Muscle of leg (tissue), 11 donors: ENCODE results near the gene CELF2. TPM values are rescaled to one million over a fixed set of nuclear protein-coding genes. Genes with fewer than 3 reads are reported as not detected.
"Not testable (repeated sequence)": the region's sequence is repeated elsewhere in the genome, so short reads cannot be mapped to it uniquely, and the experiment has no call there.

Experiments
- DNase-seq: peaks from one replicate; pipeline ENCODE4 v3.0.0; 2013
- H3K27ac ChIP-seq: one replicate; pipeline ENCODE4 v1.5.1; 2013; ENCODE audit warnings: mild to moderate bottlenecking, low read length, control low read depth
- H3K27me3 ChIP-seq: one replicate; pipeline ENCODE4 v1.6.1; 2013; ENCODE audit warnings: low read length; ENCODE audit not compliant: control insufficient read depth, insufficient read depth
- H3K36me3 ChIP-seq: one replicate; pipeline ENCODE4 v1.6.1; 2013; ENCODE audit warnings: low read length; ENCODE audit not compliant: control insufficient read depth, insufficient read depth
- H3K4me1 ChIP-seq: one replicate; pipeline ENCODE4 v1.6.1; 2013; ENCODE audit warnings: low read length; ENCODE audit not compliant: control insufficient read depth, insufficient read depth
- H3K4me3 ChIP-seq: one replicate; pipeline ENCODE4 v1.5.1; 2013; ENCODE audit warnings: low read length, control low read depth
- H3K9me3 ChIP-seq: replicated peaks from 2 replicates; pipeline ENCODE4 v1.6.1; 2013; ENCODE audit warnings: low read depth, low read length; ENCODE audit not compliant: control insufficient read depth
- WGBS: methylation state at CpG from one replicate; pipeline ENCODE4 v1.1.5; 2013; ENCODE audit warnings: missing lambda C conversion rate; ENCODE audit not compliant: insufficient coverage; 5-methylcytosine and 5-hydroxymethylcytosine counted together
- polyA plus RNA-seq, 8 donors: library from polyadenylated mRNA; unstranded; fragments of 120-200 nt; gene quantifications; one replicate each; pipeline versions ENCODE4 v1.2.1 to v1.2.3, GENCODE V29; 2013; ENCODE audit warnings: inconsistent platforms in 1 of 8, low replicate concordance in 1 of 8; ENCODE audit not compliant: insufficient read length in 8 of 8, insufficient read depth in 1 of 8
- total RNA-seq: library from RNA; stranded (reverse); fragments of 120-200 nt; gene quantifications from one replicate; pipeline ENCODE4 v1.2.4, GENCODE V29; 2013

The CELF2 gene
- total and polyA plus RNA-seq, 9 donors = 37.2 to 80.8 (median 65.8) TPM

GRCh38 chr10:11364241-11364640, 346.6 kb downstream of the CELF2 start:
- H3K4me3 ChIP-seq = no peak overlapping the region
- no CpG with 5 or more reads among the region's 1 CpG for WGBS
- peaks cover 1% of the 10 kb centered on the region for H3K9me3 ChIP-seq
- DNase-seq = no peak
- H3K36me3 ChIP-seq = no peaks in the 10 kb centered on the region
- peaks cover 11% of the 10 kb centered on the region for H3K4me1 ChIP-seq
- no peaks in the 10 kb centered on the region for H3K27me3 ChIP-seq
- H3K27ac ChIP-seq = no peak overlapping the region

- DNase-seq, H3K27me3 ChIP-seq, H3K9me3 ChIP-seq, H3K4me3 ChIP-seq, H3K27ac ChIP-seq, H3K4me1 ChIP-seq, H3K36me3 ChIP-seq: not testable (repeated sequence)
- no CpG with 5 or more reads among the region's 4 CpGs for WGBS
These were observed 349.2 kb downstream of the CELF2 start for GRCh38 chr10:11366889-11367288.

- 87% methylated on average over 9 of the region's 9 CpGs for WGBS
- Histone ChIP-seq H3K27ac (no peak overlapping the region), H3K27me3 (no peaks in the 10 kb centered on the region), H3K4me1 (no peaks in the 10 kb centered on the region), H3K4me3 (no peak overlapping the region), H3K9me3 (no peaks in the 10 kb centered on the region), H3K36me3 (no peaks in the 10 kb centered on the region)
- no peak for DNase-seq
These were observed 349.8 kb downstream of the CELF2 start for GRCh38 chr10:11367505-11367904.

- WGBS = 74% methylated on average over 7 of the region's 11 CpGs
- H3K4me1 ChIP-seq = peaks cover under 1% of the 10 kb centered on the region
These were observed 356.1 kb downstream of the CELF2 start for GRCh38 chr10:11373717-11374171.

GRCh38 chr10:11377267-11377666, 359.6 kb downstream of the CELF2 start:
- no peak for DNase-seq
- Histone ChIP-seq H3K36me3 (no peaks in the 10 kb centered on the region), H3K27me3 (peaks cover 2% of the 10 kb centered on the region), H3K9me3 (no peaks in the 10 kb centered on the region), H3K4me1 (peaks cover 10% of the 10 kb centered on the region), H3K4me3 (no peak overlapping the region), H3K27ac (no peak overlapping the region)
- WGBS = 80% methylated on average over 3 of the region's 3 CpGs

More at GRCh38 chr10:11373717-11374171, 356.1 kb downstream of the CELF2 start:
- H3K36me3 ChIP-seq = no peaks in the 10 kb centered on the region
- H3K27me3 ChIP-seq = no peaks in the 10 kb centered on the region
- no peak overlapping the region for H3K4me3 ChIP-seq
- H3K9me3 ChIP-seq = no peaks in the 10 kb centered on the region
- DNase-seq = no peak
- H3K27ac ChIP-seq = no peak overlapping the region

- Histone ChIP-seq H3K4me3 (no peak overlapping the region), H3K27me3 (peaks cover 4% of the 10 kb centered on the region), H3K4me1 (peaks cover 10% of the 10 kb centered on the region), H3K27ac (no peak overlapping the region), H3K9me3 (no peaks in the 10 kb centered on the region), H3K36me3 (no peaks in the 10 kb centered on the region)
- peak; percentile 64 for DNase-seq
- 28% methylated on average over 3 of the region's 6 CpGs for WGBS
These were observed 361.2 kb downstream of the CELF2 start for GRCh38 chr10:11378835-11379234.

GRCh38 chr10:11379771-11380170, 362.1 kb downstream of the CELF2 start:
- Histone ChIP-seq H3K4me3 (no peak overlapping the region), H3K9me3 (no peaks in the 10 kb centered on the region), H3K27me3 (peaks cover 4% of the 10 kb centered on the region), H3K4me1 (peaks cover 10% of the 10 kb centered on the region), H3K36me3 (no peaks in the 10 kb centered on the region), H3K27ac (no peak overlapping the region)
- WGBS = 73% methylated on average over 17 of the region's 17 CpGs
- peak; percentile 44 for DNase-seq

GRCh38 chr10:11381023-11381422, 363.4 kb downstream of the CELF2 start:
- no peak overlapping the region for H3K27ac ChIP-seq
- 76% methylated on average over 5 of the region's 7 CpGs for WGBS

GRCh38 chr10:11381511-11381910, 363.8 kb downstream of the CELF2 start:
- no peak overlapping the region for H3K4me3 ChIP-seq
- H3K4me1 ChIP-seq = peaks cover 10% of the 10 kb centered on the region
- H3K36me3 ChIP-seq = no peaks in the 10 kb centered on the region
- peaks cover 4% of the 10 kb centered on the region for H3K27me3 ChIP-seq
- WGBS = 73% methylated on average over 5 of the region's 5 CpGs
- no peaks in the 10 kb centered on the region for H3K9me3 ChIP-seq
- no peak overlapping the region for H3K27ac ChIP-seq
- no peak for DNase-seq

More at GRCh38 chr10:11381023-11381422, 363.4 kb downstream of the CELF2 start:
- no peaks in the 10 kb centered on the region for H3K9me3 ChIP-seq
- H3K4me3 ChIP-seq = no peak overlapping the region
- peaks cover 4% of the 10 kb centered on the region for H3K27me3 ChIP-seq
- no peak for DNase-seq
- no peaks in the 10 kb centered on the region for H3K36me3 ChIP-seq
- peaks cover 10% of the 10 kb centered on the region for H3K4me1 ChIP-seq

GRCh38 chr10:11382187-11382586, 364.5 kb downstream of the CELF2 start:
- DNase-seq = no peak
- peaks cover 13% of the 10 kb centered on the region for H3K4me1 ChIP-seq
- no peaks in the 10 kb centered on the region for H3K36me3 ChIP-seq
- WGBS = 65% methylated on average over 6 of the region's 10 CpGs
- no peak overlapping the region for H3K27ac ChIP-seq
- H3K4me3 ChIP-seq = no peak overlapping the region
- no peaks in the 10 kb centered on the region for H3K9me3 ChIP-seq
- H3K27me3 ChIP-seq = peaks cover 4% of the 10 kb centered on the region

- Histone ChIP-seq H3K4me3 (no peak overlapping the region), H3K27me3 (peaks cover 4% of the 10 kb centered on the region), H3K27ac (no peak overlapping the region), H3K9me3 (no peaks in the 10 kb centered on the region), H3K4me1 (peaks cover 8% of the 10 kb centered on the region), H3K36me3 (no peaks in the 10 kb centered on the region)
- WGBS = 75% methylated on average over 2 of the region's 8 CpGs
- no peak for DNase-seq
These were observed 368.4 kb downstream of the CELF2 start for GRCh38 chr10:11386044-11386443.
